ENCODE results near the gene PRKAB2. TPM values are rescaled to one million over a fixed set of nuclear protein-coding genes. Genes with fewer than 3 reads are reported as not detected.

PRKAB2 gene
- total and polyA plus RNA-seq, 2 of the 4 experiments (the other 2 are of a cell fraction): 8.4 to 11.0 TPM

GRCh38 chr1:147201786-147202185, 29.5 kb upstream of the PRKAB2 start:
- DNase-seq: no peak
- Histone ChIP-seq H4K20me1 (ENCODE audit: insufficient read depth, low read length) (no peaks in the 10 kb centered on the region), H4K8ac (ENCODE audit: low read depth in 2 of 2, low read length in 2 of 2) (no peak overlapping the region), H3K9me3 (ENCODE audit: control insufficient read depth, insufficient read depth, low read length) (no peaks in the 10 kb centered on the region), H2BK20ac (ENCODE audit: low read depth, low read length) (no peak overlapping the region), H3K14ac (replicated peaks; ENCODE audit: low read depth, low read length) (no peak overlapping the region), H3K27me3 (ENCODE audit: control insufficient read depth, insufficient read depth, low read length) (no peaks in the 10 kb centered on the region), H3K9me1 (ENCODE audit: insufficient read depth, low read length) (no peaks in the 10 kb centered on the region), H3K27ac (ENCODE audit: insufficient read depth, low read length) (no peak overlapping the region), H3K4me3 (ENCODE audit: insufficient read depth, low read depth, low read length) (no peak overlapping the region), H3K9ac (ENCODE audit: low read depth, low read length) (no peak overlapping the region), H2BK5ac (ENCODE audit: low read depth, low read length, poor library complexity, severe bottlenecking) (no peak overlapping the region), H2AFZ (replicated peaks; ENCODE audit: low read length, poor library complexity) (no peak overlapping the region), H2BK120ac (ENCODE audit: low read depth, low read length) (no peak overlapping the region), H3K79me1 (ENCODE audit: low read depth in 1 of 2, low read length in 2 of 2) (no peaks in the 10 kb centered on the region), H4K91ac (ENCODE audit: insufficient read depth, low read depth, low read length) (no peak overlapping the region), H2AK5ac (ENCODE audit: low read depth, low read length) (no peak overlapping the region), H3K23ac (ENCODE audit: low read depth, low read length) (no peak overlapping the region), H4K5ac (ENCODE audit: low read depth, low read length) (no peak overlapping the region), H3K4me2 (ENCODE audit: low read depth, low read length) (no peak overlapping the region), H3K56ac (ENCODE audit: extremely low read depth, insufficient read depth, low read length) (no peak overlapping the region), H3K4me1 (ENCODE audit: control insufficient read depth, insufficient read depth, low read length) (no peaks in the 10 kb centered on the region), H3K4ac (ENCODE audit: low read depth, low read length) (no peak overlapping the region), H3K18ac (ENCODE audit: low read depth, low read length) (no peak overlapping the region), H3K36me3 (ENCODE audit: control insufficient read depth, insufficient read depth, low read length) (no peaks in the 10 kb centered on the region), H2AK9ac (replicated peaks; ENCODE audit: low read depth, low read length, poor library complexity) (no peak overlapping the region), H2BK15ac (ENCODE audit: low read depth, low read length) (no peak overlapping the region)
- no TSS peak for BruUV-seq (replicated peaks)
- CTCF ChIA-PET: no interaction called here
- intact Hi-C loops (cut with micrococcal nuclease): no loop called here
- no CpG with 5 or more reads among the region's 1 CpG for WGBS, 2 experiments (ENCODE audit: extremely low coverage in 2 of 2, insufficient read length in 1 of 2)
- dilution Hi-C loops (cut with HindIII; ENCODE audit: low sequenced_read_pairs, unreplicated experiment): no loop called here
- no peak for ATAC-seq (ENCODE audit: low read depth)
- in situ Hi-C loops (cut with MboI; ENCODE audit: low sequenced_read_pairs): no loop called here
- POLR2A ChIA-PET (ENCODE audit: unreplicated experiment): no interaction called here
- TF ChIP-seq MAFK (IDR thresholded peaks at IDR 0.05; ENCODE audit: low read depth, low read length) (no peak), FOS (IDR thresholded peaks at IDR 0.05; ENCODE audit: low read depth, low read length) (no peak), CEBPB (IDR thresholded peaks at IDR 0.05; ENCODE audit: low read depth, low read length) (no peak), RFX5 (IDR thresholded peaks at IDR 0.05; ENCODE audit: low read depth, low read length) (no peak), RCOR1 (IDR thresholded peaks at IDR 0.05; ENCODE audit: insufficient replicate concordance, low read length) (no peak), RAD21 (IDR thresholded peaks at IDR 0.05; ENCODE audit: low read length) (no peak), BHLHE40 (IDR thresholded peaks at IDR 0.05; ENCODE audit: low read depth, low read length) (no peak), CHD1 (IDR thresholded peaks at IDR 0.05; ENCODE audit: low read depth, low read length) (no peak)
- TF ChIP-seq, protein P1, sequence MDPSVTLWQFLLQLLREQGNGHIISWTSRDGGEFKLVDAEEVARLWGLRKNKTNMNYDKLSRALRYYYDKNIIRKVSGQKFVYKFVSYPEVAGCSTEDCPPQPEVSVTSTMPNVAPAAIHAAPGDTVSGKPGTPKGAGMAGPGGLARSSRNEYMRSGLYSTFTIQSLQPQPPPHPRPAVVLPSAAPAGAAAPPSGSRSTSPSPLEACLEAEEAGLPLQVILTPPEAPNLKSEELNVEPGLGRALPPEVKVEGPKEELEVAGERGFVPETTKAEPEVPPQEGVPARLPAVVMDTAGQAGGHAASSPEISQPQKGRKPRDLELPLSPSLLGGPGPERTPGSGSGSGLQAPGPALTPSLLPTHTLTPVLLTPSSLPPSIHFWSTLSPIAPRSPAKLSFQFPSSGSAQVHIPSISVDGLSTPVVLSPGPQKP (IDR thresholded peaks at IDR 0.05; ENCODE audit: borderline replicate concordance, low read depth, low read length): no peak
- TF ChIP-seq, protein P2, sequence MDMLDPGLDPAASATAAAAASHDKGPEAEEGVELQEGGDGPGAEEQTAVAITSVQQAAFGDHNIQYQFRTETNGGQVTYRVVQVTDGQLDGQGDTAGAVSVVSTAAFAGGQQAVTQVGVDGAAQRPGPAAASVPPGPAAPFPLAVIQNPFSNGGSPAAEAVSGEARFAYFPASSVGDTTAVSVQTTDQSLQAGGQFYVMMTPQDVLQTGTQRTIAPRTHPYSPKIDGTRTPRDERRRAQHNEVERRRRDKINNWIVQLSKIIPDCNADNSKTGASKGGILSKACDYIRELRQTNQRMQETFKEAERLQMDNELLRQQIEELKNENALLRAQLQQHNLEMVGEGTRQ (IDR thresholded peaks at IDR 0.05; ENCODE audit: low read depth, low read length): no peak

All from IMR-90 (cell line).